Neural progenitor cell (in vitro differentiated cells): ENCODE results near the gene C16orf86.

Source experiments
- CTCF ChIP-seq: fragments of 200-600 bp; sonication (generic); IDR thresholded peaks from 2 replicates; pipeline ENCODE4 v1.5.1; 2017; ENCODE audit warnings: antibody characterized with exemption, mild to moderate bottlenecking
- EZH2 ChIP-seq: fragments of 200-600 bp; sonication (generic); IDR thresholded peaks from 2 replicates; pipeline ENCODE4 v1.6.1; 2017; ENCODE audit warnings: antibody characterized with exemption, mild to moderate bottlenecking, moderate library complexity
- EZH2phosphoT487 ChIP-seq: fragments of 200-600 bp; sonication (generic); IDR thresholded peaks from 2 replicates; pipeline ENCODE4 v1.6.1; 2017; ENCODE audit warnings: antibody characterized with exemption

- TF ChIP-seq CTCF, result no peak
- no peak for TF ChIP-seq EZH2phosphoT487
- TF ChIP-seq EZH2, result no peak
These were observed 16.6 kb upstream of the C16orf86 start for GRCh38 chr16:67650023-67650422.
